Epithelial cell of esophagus (primary cell): Measurements from ENCODE around the gene GNS.
A peak's percentile ranks its signal among the peaks of the same experiment; 100 is the strongest.
"Not testable (repeated sequence)": the region's sequence is repeated elsewhere in the genome, so short reads cannot be mapped to it uniquely, and the experiment has no call there.

Source experiments
- DNase-seq: peaks from one replicate; pipeline ENCODE4 v3.0.0; 2010; ENCODE audit warnings: low read depth
- H3K4me3 ChIP-seq: 2 replicates; pipeline ENCODE4 v1.5.1; 2011; ENCODE audit warnings: mild to moderate bottlenecking, low read length, control low read depth
- TF ChIP-seq, protein P1 (sequence below): IDR thresholded peaks from 2 replicates; pipeline ENCODE4 v1.5.1; 2011; ENCODE audit warnings: low read depth, mild to moderate bottlenecking, low read length, control low read depth, inconsistent platforms; ENCODE audit not compliant: insufficient read depth; ENCODE audit errors: missing control alignments

The GNS gene

DNA sequence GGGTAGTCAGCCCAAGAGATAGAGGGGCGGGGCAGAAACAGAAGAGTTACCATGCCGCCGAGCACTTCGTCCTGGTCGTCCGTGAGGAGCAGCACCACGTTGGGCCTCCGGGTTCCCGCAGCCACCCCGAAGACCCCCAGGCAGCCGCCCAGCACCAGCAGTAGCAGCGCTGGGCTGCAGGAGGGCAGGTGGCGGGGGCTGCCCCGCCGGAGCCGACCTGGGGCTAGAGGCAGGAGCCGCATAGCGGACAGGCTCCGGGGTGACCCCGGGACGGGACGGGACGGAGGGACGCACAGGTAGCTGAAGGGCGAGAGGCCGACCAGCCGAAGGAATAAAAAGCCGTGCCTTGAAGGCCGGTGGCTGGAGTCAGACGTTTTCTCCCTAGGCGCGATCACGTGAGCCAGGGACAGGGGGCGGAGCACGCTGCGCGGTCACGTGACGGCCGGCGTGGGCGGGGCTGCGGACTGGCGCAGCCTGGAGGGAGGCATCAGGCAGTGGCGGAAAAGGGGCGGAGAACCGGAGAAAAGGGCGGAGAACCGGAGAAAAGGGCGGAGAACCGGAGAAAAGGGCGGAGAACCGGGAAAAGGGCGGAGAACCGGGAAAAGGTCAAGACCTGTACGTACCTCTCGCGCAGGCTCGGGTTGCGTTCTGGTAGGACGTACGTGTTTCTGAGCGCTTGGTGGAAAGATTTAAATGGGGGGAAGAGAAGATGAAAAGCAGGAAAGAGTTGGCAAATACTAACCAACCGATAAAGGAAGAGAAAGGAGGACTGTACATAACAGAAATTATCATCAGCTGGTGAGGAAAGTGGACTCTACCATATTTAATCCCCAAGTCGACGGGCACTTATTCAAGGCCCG, at the start of gene GNS:
Gene GNS, minus strand, starts transcription at position 372 of the 860 bp plus-strand sequence. Its CDS starts 130 bp downstream, at position 242.
- TF ChIP-seq, protein P1, sequence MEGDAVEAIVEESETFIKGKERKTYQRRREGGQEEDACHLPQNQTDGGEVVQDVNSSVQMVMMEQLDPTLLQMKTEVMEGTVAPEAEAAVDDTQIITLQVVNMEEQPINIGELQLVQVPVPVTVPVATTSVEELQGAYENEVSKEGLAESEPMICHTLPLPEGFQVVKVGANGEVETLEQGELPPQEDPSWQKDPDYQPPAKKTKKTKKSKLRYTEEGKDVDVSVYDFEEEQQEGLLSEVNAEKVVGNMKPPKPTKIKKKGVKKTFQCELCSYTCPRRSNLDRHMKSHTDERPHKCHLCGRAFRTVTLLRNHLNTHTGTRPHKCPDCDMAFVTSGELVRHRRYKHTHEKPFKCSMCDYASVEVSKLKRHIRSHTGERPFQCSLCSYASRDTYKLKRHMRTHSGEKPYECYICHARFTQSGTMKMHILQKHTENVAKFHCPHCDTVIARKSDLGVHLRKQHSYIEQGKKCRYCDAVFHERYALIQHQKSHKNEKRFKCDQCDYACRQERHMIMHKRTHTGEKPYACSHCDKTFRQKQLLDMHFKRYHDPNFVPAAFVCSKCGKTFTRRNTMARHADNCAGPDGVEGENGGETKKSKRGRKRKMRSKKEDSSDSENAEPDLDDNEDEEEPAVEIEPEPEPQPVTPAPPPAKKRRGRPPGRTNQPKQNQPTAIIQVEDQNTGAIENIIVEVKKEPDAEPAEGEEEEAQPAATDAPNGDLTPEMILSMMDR, result no peak
- peak; percentile 94 for DNase-seq
- H3K4me3 ChIP-seq, result peak within 1 kb of the TSS; percentile 62

DNA sequence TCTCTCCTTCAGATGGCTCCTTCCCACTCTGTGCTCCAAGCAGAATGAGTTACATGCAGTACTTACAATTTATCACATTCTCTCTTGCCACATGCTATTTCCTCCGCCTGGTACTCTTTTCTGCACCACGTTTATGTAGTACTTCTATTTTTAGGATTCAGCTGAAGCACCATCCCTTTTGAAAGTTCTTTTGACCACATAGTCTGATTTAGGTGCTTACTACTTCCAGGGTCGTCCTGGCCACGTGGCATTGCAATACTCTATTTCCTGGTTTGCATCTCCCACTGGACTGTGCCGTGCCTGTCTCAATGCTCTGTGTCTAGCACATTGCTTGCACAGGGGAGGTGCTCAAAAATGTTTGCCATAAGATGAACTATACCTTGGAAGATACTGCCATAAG, 48.9 kb upstream of the GNS start:
- H3K4me3 ChIP-seq, result no peak overlapping the region
- DNase-seq, result no peak
- TF ChIP-seq, protein P1, result no peak

DNA sequence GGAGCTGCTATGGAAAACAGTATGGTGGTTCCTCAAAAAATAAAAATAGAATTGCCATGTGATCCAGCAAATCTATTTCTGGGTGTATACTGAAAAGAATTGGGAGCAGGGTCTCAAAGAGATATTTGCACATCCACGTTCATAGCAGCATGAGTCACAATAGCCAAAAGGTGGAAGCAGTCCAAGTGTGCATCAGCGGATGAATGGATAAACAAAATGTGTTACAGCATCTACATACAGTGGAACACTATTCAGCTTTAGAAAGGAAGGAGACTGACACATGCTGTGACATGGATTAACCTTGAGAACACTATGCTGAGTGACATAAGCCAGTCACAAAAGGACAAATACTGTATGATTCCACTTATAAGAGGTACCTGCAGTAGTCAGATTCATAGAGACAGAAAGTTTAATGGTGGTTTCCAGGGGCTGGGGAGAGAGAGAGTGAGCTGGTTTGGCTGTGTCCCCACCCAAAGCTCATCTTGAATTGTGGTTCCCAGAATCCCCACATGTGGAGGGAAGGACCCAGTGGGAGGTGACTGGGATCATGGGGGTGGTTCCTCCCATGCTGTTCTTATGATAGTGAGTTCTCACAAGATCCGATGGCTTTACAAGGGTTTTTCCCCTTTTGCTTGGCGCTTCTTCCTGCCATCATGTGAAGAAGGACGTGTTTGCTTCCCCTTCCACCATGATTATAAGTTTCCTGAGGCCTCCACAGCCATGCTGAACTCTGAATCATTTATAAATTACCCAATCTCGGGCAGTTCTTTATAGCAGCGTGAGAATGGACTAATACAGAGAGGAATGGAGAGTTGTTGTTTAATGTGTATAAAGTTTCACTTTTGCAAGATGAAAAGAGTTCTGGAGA, 47.6 kb upstream of the GNS start:
- DNase-seq, result peak; percentile 60
- TF ChIP-seq, protein P1, result no peak
- no peak overlapping the region for H3K4me3 ChIP-seq

DNA sequence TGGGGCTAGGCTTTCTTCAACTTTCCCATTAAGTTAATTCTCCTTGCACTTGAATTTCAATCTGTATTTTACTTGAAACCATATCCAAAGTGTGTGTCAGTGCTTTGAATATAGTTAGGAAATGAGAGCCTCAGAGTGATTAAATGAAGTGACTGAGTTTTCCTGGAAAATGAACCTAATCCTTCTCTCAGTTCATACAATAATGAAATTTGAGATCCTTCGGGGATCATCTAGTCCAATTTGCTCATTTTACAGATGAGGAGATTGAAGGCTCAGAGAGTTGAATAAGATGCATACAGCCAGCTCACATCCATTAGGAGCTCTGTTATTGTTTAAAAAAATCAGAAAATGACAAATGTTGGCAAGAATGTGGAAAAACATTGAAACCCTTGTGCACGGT, 47.0 kb upstream of the GNS start:
- no peak for DNase-seq
- TF ChIP-seq, protein P1, result no peak

DNA sequence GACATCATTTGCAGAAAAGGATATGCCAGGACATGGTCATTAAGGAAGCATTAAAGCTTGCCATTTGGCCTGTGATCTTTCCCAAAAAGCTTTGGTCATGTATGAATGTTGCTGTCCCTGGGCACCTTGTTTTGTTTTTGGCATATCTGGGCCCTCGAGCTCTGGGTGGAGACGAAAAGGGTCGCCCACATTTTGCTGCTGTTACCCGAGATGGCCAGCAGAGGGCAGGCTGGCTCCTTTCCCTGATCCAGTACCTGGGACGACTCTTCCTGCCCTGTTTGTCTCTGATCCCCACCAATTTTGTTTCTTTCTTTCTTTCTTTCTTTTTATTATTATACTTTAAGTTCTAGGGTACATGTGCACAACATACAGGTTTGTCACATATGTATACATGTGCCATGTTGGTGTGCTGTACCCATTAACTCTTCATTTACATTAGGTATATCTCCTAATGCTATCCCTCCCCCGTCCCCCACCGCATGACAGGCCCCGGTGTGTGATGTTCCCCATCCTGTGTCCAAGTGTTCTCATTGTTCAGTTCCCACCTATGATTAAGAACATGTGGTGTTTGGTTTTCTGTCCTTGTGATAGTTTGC, 43.1 kb upstream of the GNS start:
- TF ChIP-seq, protein P1, result peak; percentile 90
- H3K4me3 ChIP-seq, result not testable (repeated sequence)
- peak; percentile 39 for DNase-seq

More for the DNA sequence above, 47.0 kb upstream of the GNS start:
- H3K4me3 ChIP-seq, result no peak overlapping the region

DNA sequence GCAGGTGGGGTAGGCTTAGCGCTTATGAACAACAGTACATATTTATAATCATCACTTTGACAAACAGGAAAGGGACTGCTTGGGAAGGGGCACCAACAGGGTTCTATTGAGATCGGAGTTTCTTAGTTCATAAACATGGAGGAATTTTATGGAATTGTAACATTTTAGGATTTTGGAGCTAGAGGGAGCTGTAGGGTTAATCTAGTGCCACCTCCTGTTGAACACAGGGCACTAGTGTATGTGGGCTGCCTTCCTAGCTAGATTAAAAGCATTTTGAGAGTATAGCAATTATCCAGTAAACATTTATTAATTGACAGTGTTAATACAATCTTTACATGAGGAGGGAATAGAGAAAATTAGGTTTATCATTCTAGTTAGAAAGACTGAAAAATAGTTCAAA, 42.2 kb upstream of the GNS start:
- DNase-seq, result no peak
- no peak overlapping the region for H3K4me3 ChIP-seq
- TF ChIP-seq, protein P1, result peak; percentile 39
